HG03039 (cell line): ENCODE measurements around the gene SLC38A5.
"Not testable (repeated sequence)": the region's sequence is repeated elsewhere in the genome, so short reads cannot be mapped to it uniquely, and the experiment has no call there.

Experiments
- ATAC-seq: cut with Tn5 transposase; IDR thresholded peaks from one replicate; pipeline ENCODE4 v1.9.1; 2021; ENCODE audit warnings: mild to moderate bottlenecking, moderate library complexity; ENCODE audit not compliant: unreplicated experiment

SLC38A5 gene

DNA sequence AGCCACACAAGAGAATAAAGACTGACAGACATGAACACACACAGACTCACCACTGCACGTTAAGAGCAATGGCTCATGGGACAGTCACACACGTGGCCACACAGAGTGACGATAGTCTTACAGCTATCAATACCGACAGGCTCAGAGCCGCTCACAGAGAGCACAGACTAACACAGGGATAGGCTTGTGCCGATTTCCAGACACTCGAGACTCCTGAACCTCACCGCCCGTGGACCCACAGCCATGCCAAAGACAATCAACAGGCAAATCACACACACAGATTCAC, 716 bp upstream of the SLC38A5 start:
- ATAC-seq: no peak

DNA sequence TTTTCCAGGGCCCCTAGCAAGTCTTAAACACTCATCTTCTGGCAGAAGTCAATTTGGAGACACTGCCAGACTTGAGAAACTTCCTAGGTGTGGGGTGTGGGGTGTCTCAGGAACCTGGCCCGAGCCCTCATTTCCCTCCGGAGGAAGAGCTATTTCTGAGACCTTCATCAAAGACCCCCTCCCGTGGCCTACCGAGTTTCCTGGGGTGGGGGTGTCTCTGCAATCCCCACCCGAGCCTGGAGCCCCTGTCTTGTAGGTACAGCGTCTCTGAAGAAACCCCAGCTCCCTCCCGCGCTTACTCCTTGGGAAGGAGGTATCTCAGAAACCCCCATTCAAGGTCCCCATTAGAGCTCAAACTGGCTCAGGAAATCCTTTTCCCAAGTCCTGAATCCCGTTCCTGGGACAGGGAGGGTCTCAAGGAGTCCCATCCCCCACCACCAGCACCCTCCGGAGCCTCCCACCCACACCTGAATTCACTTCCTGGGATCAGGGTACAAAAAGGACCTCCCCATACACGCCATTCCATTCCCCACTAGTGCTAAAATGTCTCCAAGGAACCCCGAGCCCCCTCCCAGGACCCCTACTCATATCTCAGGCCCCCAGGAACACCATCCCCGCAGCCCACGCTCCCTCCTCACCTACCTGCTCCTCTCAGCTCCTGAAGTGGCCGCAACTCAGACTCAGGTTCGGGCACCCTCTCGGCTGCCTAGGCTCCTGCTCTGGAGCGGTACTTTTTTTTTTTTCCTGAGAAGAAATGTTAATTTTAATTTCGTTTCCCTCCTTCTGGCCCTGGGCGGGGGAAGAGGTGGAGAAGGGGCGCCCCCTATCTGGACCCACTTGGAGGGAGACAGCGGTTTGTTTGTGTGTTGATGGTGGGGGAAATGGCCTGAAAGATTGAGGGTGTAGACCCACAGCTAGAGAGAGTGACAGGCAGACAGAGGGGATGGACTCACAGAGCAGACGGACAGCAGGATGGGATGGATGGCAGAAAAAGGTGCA, 1.1 kb downstream of the SLC38A5 start:
- no peak for ATAC-seq

DNA sequence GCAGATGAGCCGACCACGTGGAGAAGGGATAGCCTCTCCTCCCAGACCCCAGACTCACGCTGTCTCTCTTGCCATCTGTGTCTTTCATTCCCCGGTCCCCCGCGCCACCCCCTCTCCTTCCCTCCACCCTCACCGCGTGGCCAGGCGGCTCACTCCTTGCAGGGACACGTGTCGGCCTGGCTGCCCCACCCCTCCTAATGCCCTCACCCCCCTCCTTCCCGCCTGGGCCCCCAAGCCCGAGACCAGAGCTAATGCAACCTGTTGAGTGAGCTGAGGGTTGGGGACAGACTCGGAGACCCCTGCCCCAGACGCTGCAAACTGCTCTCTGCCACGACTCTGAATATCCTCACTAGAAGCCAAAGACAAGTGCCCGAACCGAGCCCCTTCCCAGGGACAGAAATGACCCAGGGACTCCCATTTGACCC, 1.8 kb downstream of the SLC38A5 start:
- ATAC-seq: no peak

DNA sequence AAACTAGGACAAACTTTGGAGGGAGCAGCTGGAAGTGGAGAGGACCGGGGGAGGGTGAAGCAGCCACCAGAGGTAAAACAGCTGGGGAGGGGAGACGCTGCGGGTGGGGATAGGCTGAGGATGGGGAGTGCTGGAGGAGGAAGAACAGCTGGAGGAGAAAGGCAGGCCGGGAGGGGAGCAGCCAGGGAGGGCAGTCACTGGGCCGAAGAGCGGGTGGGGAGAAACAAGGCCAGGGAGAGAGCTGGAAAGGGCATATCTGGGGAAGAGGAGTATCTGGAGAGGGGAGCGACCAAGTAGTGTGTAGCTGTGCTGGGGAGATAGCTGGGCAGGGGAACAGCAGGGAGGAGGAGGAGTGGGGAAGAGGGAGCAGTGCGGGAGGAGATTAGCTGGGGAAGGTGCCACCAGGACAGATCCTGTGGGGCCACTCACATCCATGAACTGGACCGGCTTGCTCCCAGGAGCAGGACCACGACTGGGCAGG, 2.7 kb downstream of the SLC38A5 start:
- ATAC-seq: no peak

DNA sequence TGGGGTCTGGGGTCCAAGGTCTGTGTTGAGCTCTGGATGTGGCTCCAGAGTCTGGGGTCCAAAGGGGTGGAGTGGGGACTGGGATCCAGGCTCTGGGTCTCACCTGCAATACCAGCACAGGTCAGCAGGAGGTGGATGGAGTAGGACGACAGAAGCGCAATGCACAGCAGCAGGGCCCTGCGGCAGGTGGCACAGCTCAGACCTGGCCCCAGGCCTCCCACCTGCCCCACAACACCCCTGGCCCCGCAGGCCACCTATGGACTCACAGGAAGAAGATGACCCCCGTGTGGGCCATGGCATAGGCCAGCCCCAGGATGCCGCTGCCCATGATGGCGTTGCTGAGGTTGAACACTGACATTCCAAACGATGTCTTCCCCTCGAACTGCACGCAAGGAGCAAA, 3.4 kb downstream of the SLC38A5 start:
- ATAC-seq: no peak

DNA sequence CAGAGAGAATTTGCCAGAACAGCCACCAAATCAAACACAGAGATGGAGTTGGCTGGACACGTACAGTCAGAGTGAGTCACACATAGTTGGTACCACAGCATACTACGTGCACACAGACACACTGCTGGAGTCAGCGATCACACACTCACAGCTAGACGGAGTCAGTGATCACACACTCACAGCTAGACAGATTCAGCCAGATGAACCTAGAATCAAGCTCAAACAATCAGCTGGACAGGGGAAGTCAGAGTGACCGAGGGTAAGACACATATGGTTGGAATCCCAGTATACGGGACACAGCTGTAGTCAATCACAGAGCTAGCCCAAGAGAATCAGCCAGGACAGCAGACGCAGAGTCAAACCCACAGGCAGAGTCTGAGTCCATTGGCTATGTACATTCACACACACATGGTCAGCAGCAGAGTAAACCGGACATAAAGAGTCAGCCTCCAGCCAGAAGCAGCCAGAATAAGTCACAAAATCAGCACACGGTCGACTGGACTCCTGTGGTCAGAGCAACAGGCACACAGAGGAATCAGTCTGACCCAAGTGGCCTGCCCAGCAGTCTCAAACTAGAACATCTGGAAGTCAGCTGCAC, 4.6 kb downstream of the SLC38A5 start:
- ATAC-seq: no peak

DNA sequence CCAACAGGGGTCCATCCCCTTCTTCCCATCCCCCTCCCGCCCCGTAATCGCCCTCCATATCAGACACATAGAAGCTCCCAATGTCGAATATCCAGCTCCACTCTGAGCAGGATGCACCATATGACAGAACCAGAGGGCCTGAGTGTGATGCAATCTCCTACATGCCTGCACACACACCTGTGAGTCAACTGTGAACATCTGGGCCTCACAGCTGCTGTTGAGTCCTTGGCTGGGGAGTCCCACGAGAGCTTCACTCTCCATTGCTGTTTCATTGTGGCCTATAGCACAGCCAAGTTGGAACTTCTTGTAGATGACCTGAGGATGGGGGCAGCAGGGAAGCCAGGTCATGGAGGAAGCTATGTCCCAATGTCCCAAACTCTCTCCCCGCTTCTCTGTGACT, 8.2 kb downstream of the SLC38A5 start:
- ATAC-seq: no peak

DNA sequence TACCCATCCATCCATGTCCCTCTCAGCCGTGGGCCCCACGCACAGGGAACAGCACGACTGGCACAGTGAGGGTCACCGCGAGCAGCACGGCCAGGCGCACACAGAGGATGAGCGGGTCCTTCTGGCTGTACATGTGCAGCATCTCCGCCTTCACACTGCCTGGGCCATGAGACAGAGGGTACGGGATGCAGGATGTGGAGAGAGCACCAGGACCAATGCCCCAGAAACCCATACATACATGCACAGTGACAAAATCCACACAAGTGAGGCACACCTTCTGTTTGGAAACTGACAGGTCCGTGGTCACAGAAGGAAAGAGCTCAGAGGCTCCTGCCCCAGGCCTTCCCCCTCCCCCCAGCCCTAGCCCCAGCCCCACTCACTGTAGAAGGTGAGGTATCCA, 9.5 kb downstream of the SLC38A5 start:
- no peak for ATAC-seq

DNA sequence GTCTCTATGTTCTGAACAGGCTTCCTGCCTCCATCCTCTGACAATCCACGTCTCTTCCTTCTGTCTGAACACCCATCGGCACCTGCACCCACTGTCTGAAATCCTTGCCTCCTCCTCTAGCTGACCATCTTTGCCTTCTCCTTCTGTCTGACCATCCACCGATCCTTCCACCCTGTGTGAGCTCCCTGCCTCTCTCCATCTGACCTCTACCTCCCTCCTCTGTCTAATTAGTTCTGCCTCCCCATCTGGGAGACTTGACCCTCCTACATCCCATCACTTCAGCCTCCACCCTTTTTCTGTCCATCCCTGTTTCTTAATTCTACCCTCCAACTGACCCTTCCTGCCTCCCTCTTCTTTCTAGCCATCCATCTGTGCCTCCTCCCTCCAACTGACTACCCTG, 10.0 kb downstream of the SLC38A5 start:
- no peak for ATAC-seq

DNA sequence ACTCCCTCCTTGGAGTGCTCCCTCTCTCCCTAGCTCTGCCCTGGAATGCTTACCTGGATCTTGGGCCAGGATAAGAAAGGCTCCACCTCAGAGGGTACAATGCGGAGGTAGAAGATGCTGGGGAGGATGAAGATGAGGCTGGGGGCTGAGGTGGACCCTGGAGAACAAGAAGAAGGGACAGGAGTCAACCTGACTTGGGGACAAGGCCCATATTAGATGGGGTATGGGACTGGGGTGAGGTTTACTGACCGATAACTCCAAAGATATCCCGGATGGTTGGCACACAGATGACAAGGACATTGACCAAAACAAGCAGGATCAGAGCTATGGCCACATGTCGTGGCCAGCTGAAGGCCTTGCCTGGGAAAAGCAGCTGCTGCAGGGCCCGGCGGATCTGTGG, 10.6 kb downstream of the SLC38A5 start:
- ATAC-seq: no peak

DNA sequence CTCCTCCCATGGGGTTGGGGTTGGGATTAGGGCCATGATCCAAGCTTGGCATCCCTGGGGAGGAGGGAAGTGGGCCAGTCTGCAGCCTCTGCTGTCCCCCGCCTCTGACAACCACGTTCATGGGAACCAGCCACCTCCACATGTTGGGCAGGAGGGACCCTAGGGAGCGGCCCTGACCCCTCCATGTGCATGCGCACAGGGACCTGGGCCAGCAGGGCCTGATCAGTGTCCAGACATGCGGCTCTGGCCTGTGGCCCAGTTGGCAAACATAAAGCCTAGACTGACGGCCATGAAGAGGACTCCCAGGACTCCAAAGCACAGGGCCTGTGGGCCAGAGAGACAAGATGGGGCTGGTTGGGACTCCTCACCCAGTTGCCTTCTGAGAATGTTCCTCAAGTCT, 11.3 kb downstream of the SLC38A5 start:
- ATAC-seq: no peak

DNA sequence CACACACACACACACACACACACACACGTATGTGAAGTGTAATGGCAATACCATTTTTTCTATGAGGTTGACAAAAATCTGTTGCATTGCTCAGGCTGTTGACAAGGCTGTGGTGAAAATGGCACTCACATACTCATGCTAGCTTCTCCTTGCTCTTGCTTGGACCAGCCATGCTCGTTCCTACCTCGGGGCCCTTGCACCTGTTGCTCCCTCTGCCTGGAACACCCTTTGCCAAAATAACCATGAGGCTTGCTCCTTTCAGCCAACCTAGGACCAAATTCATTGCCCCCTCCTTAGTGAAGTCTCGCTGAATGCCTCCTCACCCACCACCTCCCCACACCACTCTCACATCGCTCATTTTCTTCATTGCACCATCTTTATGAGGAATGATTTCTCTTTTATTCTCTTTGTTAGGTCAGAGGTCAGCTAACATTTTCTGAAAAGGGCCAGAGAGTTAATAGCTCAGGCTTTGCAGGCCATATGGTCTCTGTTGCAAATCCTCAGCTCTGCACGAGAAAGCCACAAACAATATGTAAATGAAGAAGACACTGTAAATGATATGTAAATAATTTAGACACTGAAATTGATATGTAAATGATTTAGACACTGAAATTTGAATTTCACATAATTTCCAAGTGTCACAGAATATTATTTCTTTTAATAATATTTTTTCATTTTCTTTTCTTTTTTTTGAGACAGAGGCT, 13.3 kb downstream of the SLC38A5 start:
- no peak for ATAC-seq

DNA sequence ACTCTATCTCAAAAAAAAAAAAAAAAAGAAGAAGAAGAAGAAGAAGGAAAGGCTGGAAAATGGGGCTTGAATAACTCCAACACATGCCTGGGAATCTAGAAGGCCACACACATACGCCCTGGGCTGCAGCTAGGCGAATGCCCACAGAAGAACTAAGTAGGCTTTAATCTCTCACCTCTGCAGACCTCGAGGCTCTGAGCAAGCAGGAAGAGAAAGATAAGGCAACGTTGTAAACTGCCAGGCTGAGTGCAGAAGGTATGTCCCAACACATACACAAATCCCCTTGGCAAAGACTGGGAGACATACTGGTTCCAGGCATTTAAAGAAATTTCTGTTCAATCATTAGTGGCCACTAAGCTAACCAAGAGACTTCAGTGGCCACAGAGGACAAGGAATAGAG, 18.4 kb downstream of the SLC38A5 start:
- no peak for ATAC-seq

DNA sequence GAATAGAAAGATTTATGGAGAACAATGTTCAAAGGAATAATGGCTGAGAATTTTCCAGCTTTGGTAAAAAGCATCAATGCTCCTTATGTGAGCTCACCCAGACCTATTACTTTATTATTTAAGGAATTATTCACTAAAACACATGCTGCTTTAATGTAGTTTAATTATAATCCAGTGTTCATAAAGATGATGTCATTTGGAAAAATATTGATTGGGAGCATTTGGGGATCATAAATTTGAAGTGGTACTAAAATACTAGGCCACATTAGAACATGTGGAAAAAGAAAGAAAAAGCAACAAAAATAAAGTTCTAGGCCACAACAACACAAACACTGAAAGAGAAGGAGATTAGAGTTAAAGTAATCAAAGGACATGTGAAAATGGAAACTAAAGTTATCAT, 20.0 kb downstream of the SLC38A5 start:
- ATAC-seq: no peak

DNA sequence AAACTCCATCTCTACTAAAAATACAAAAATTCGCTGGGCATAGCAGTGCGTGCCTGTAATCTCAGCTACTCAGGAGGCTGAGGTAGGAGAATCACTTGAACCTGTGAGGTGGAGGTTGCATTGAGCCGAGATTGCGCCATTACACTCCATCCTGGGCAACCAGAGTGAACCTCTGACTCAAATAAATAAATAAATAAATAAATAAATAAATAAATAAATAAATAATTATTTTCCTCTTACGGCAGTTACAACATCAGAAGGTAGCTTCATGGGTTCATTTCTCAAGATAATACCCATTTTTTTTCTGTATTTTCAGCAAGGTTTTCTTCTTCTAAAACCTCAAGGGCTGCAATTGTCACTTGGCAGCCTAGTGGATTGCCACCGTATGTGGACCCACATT, 22.9 kb downstream of the SLC38A5 start:
- not testable (repeated sequence) for ATAC-seq

DNA sequence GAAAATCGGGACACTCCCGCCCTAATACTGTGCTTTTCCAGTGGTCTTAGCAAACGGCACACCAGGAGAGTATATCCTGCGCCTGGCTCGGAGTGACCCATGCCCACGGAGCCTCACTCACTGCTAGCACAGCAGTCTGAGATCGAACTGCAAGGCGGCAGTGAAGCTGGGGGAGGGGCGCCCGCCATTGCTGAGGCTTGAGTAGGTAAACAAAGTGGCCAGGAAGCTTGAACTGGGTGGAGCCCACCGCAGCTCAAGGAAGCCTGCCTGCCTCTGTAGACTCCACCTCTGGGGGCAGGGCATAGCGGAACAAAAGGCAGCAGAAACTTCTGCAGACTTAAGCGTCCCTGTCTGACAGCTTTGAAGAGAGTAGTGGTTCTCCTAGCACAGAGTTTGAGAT, 36.3 kb downstream of the SLC38A5 start:
- ATAC-seq: not testable (repeated sequence)

DNA sequence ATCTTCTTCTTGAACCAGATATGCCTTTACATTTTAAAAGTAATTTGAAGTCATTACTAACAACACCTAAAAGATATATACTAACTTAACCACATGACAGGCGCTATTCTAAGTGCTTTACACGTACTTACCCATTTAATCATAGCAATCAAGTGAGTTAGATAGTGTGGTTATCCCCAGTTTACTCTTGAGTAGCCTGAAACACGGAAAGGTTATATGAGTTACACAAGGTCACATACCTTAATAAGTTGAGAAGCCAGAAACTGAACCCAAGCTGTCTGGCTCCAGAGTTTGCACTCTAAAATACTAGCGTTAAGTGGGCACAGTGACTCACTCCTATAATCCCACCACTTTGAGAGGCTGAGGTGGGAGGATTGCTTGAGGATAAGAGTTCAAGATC, 39.9 kb downstream of the SLC38A5 start:
- not testable (repeated sequence) for ATAC-seq

DNA sequence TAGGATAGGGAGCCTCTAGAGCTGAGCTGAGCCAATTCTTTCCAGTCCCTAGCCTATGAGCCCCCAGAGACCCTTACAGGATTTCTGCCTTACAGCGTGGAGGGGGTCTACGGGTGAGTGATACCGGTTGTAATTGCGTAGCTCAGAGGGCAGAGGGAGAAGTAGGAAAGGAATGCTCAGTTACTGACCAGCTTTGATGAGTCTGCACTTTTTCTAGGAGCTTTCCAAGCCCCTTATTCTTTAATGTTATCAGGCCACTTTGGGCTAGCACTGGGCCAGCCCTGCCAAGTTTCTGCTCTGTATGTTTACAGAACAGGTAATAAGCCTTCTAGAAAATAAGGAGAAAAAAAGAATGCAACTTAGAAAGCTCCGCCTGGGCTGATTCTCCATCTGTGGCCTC, 40.5 kb downstream of the SLC38A5 start:
- not testable (repeated sequence) for ATAC-seq

DNA sequence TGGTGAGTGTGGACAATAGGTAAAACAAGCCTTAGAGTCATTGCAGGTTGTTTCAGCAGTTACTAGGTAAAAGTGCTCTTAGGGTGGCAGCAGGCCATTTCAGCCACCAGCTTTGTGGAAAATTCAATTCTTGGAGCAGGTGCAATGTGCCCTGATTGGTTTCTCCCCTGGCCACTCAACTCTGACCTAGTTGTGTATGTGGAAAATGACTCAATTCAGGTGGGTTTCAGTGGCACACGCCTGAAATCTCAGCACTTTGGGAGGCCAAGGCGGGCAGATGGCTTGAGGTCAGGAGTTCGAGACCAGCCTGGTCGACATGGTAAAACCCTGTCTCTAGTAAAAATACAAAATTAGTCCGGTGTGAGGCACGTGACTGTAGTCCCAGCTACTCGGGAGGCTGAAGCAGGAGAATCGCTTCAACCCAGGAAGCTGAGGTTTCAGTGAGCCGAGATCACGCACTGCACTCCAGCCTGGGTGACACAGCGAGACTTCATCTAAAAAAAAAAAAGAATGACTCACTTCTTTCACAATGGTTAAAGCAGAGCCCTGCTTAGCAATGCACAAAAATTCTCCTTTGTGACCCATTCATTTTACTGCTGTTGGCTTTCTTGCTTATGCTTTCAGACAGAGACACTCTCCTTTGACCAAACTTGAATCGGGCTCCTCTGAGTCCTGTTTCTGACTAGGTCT, 42.9 kb downstream of the SLC38A5 start:
- not testable (repeated sequence) for ATAC-seq

DNA sequence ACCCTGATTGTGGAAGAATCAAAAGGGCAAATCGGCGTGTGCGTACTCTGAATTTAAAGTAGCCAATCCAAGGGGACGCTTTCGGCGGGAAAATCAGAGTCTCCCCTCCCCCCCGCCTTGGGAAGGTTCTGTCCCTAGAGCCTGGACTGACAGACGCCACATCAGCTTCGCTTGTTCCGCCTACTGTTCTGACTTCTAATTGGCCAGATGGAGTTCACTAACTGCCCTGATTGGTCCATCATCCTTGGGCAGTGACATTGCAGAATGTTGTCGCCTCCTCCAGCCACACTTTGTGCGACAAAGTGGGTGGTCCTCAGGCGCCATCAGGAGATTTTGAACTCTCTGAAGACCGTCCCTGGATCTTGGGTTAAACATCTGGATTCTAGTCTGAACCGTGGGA, 58.2 kb downstream of the SLC38A5 start, which contains the start of gene SSX4B:
TSS of gene SSX4B (minus strand) at position 101 of the 400 bp plus-strand sequence. CDS start 588 bp downstream, outside the sequence.
- ATAC-seq: not testable (repeated sequence)
